GM18499 (cell line): ENCODE measurements around the gene C6orf52.
"Not testable (repeated sequence)": the region's sequence is repeated elsewhere in the genome, so short reads cannot be mapped to it uniquely, and the experiment has no call there.

Experiments used
- ATAC-seq: cut with Tn5 transposase; IDR thresholded peaks from one replicate; pipeline ENCODE4 v1.9.1; 2021; ENCODE audit warnings: moderate number of reproducible peaks; ENCODE audit not compliant: insufficient read depth, unreplicated experiment

Gene C6orf52

GRCh38 chr6:10713962-10714361, 19.5 kb upstream of the C6orf52 start:
- no peak for ATAC-seq

GRCh38 chr6:10696655-10697054, 2.2 kb upstream of the C6orf52 start:
- ATAC-seq, result no peak

- no peak for ATAC-seq
These were observed 756 bp upstream of the C6orf52 start for GRCh38 chr6:10695086-10695657.

- ATAC-seq, result no peak
These were observed 1.4 kb downstream of the C6orf52 start for GRCh38 chr6:10692965-10693538.

GRCh38 chr6:10690651-10691445, 3.6 kb downstream of the C6orf52 start:
- ATAC-seq, result no peak

- no peak for ATAC-seq
These were observed 6.8 kb downstream of the C6orf52 start for GRCh38 chr6:10687582-10687981.

- ATAC-seq, result no peak
These were observed 7.5 kb downstream of the C6orf52 start for GRCh38 chr6:10686901-10687300.

- no peak for ATAC-seq
These were observed 9.1 kb downstream of the C6orf52 start for GRCh38 chr6:10685092-10685915.

- no peak for ATAC-seq
These were observed 9.8 kb downstream of the C6orf52 start for GRCh38 chr6:10684618-10685017.

- ATAC-seq, result no peak
These were observed 11.9 kb downstream of the C6orf52 start for GRCh38 chr6:10682355-10682988.

GRCh38 chr6:10681795-10682194, 12.6 kb downstream of the C6orf52 start:
- ATAC-seq, result no peak

- ATAC-seq, result no peak
These were observed 16.0 kb downstream of the C6orf52 start for GRCh38 chr6:10678456-10678855.

- ATAC-seq, result no peak
These were observed 18.0 kb downstream of the C6orf52 start for GRCh38 chr6:10676403-10676802.

- ATAC-seq, result no peak
These were observed 26.1 kb downstream of the C6orf52 start for GRCh38 chr6:10668126-10668917.

GRCh38 chr6:10665595-10665994, 28.8 kb downstream of the C6orf52 start:
- ATAC-seq, result not testable (repeated sequence)

- no peak for ATAC-seq
These were observed 31.7 kb downstream of the C6orf52 start for GRCh38 chr6:10662742-10663141.

- no peak for ATAC-seq
These were observed 32.2 kb downstream of the C6orf52 start for GRCh38 chr6:10662207-10662606.

GRCh38 chr6:10660431-10661191, 33.8 kb downstream of the C6orf52 start:
- not testable (repeated sequence) for ATAC-seq
